Glutamatergic neuron (in vitro differentiated cells): Measurements from ENCODE around the gene ALPP. TPM values are rescaled to one million over a fixed set of nuclear protein-coding genes. Genes with fewer than 3 reads are reported as not detected.
"Not testable (repeated sequence)": the region's sequence is repeated elsewhere in the genome, so short reads cannot be mapped to it uniquely, and the experiment has no call there.

Experiments
- DNase-seq: peaks from one replicate; pipeline ENCODE4 v3.0.0; 2022
- H3K27ac Mint-ChIP-seq: one replicate; pipeline ENCODE4 v1.8.0; 2020; ENCODE audit warnings: mild to moderate bottlenecking, mixed read lengths, inconsistent platforms; ENCODE audit not compliant: unreplicated experiment
- H3K27me3 Mint-ChIP-seq: one replicate; pipeline ENCODE4 v1.8.0; 2020; ENCODE audit warnings: mild to moderate bottlenecking, moderate library complexity, mixed read lengths, inconsistent platforms; ENCODE audit not compliant: unreplicated experiment
- H3K36me3 Mint-ChIP-seq: one replicate; pipeline ENCODE4 v1.8.0; 2020; ENCODE audit warnings: mild to moderate bottlenecking, mixed read lengths, inconsistent platforms; ENCODE audit not compliant: unreplicated experiment
- H3K4me1 Mint-ChIP-seq: one replicate; pipeline ENCODE4 v1.8.0; 2020; ENCODE audit warnings: mild to moderate bottlenecking, low read depth, mixed read lengths, inconsistent platforms; ENCODE audit not compliant: unreplicated experiment
- H3K4me3 Mint-ChIP-seq: one replicate; pipeline ENCODE4 v1.8.0; 2020; ENCODE audit warnings: mild to moderate bottlenecking, mixed read lengths, inconsistent platforms; ENCODE audit not compliant: unreplicated experiment
- H3K9me3 Mint-ChIP-seq: one replicate; pipeline ENCODE4 v1.8.0; 2020; ENCODE audit warnings: mild to moderate bottlenecking, moderate library complexity, mixed read lengths, inconsistent platforms; ENCODE audit not compliant: unreplicated experiment
- CTCF ChIP-seq: fragments of 200-600 bp; sonication (generic); IDR thresholded peaks from one replicate; pipeline ENCODE4 v1.5.0; 2021; ENCODE audit not compliant: partially characterized antibody, unreplicated experiment
- total RNA-seq: library from RNA; stranded (reverse); fragmentation: NEBNext Ultra II Directional; extraction: Animal tissue kit (Norgen Biotek cat#: 25700); gene quantifications from one replicate; pipeline ENCODE4 v1.2.1, GENCODE V29; 2021; ENCODE audit not compliant: unreplicated experiment

The ALPP gene
- total RNA-seq, 1 donor from 2014 or later = 0.34 TPM

- no peaks in the 10 kb centered on the region for H3K4me1 Mint-ChIP-seq
- H3K9me3 Mint-ChIP-seq = peaks cover 2% of the 10 kb centered on the region
- H3K4me3 Mint-ChIP-seq = no peak overlapping the region
- no peak for DNase-seq
- H3K27ac Mint-ChIP-seq = no peak overlapping the region
- TF ChIP-seq CTCF = no peak
- H3K27me3 Mint-ChIP-seq = peaks cover 2% of the 10 kb centered on the region
- no peaks in the 10 kb centered on the region for H3K36me3 Mint-ChIP-seq
Measured at GRCh38 chr2:232400256-232401015, 21.9 kb downstream of the ALPP start.

GRCh38 chr2:232402518-232402917 is 24.0 kb downstream of the ALPP start:
- Mint-ChIP-seq H3K4me3 (no peak overlapping the region), H3K36me3 (no peaks in the 10 kb centered on the region), H3K4me1 (no peaks in the 10 kb centered on the region), H3K27me3 (peaks cover 2% of the 10 kb centered on the region), H3K9me3 (peaks cover 6% of the 10 kb centered on the region), H3K27ac (no peak overlapping the region)
- no peak for TF ChIP-seq CTCF
- no peak for DNase-seq

DNA sequence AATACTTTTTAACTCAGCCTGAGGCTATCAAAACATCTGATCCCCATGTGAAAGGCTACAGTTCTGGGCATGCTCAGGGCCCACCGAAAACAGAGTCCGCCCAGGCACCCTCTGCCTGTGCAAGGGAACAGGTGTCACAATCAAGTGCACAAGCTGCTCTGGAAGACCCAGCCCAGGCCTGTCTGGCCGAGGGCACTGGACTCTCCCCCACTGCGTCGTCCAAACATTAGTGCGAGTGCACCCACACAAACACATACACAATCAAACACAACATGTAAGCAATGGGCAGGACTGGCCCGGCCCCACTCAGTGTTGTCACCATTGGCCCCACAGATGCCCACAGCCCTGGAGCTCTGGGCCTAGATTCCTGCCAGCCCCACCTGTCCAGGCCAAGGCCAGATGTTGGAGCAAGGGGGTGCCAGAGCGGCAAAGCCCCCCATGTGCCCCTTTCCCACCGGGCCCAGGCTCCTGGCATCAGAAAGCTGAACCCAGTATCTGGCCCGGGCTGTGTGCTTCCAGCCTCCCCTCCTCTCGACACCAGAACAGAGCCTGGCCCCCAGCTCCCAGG is 27.5 kb downstream of the ALPP start:
- no peak overlapping the region for H3K4me3 Mint-ChIP-seq
- DNase-seq = no peak

DNA sequence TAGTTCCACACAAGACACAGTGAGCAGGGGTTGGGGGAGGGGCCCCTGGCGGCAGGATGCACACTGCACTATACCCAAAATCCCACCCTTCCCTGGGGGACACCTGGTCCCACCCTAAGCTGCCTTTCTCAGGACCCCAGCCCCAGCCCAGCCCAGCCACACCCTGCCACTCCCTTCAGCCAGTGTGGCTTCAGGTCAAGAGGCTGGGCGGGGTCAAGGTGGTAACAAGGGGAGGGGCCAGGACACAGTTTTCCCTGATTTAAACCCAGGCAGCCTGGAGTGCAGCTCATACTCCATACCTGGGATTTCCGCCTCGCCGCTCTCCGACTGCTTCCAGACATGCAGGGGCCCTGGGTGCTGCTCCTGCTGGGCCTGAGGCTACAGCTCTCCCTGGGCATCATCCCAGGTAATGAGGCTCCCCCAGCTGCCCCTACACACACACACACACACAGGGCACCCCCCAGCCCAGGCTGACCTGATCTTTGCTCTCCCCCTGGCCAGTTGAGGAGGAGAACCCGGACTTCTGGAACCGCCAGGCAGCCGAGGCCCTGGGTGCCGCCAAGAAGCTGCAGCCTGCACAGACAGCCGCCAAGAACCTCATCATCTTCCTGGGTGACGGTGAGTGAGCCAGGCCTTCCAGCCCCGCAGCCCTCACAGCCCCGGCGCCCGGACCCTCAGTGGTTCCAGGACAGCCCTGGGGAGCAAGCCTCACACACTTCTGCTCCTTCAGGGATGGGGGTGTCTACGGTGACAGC is 28.2 kb downstream of the ALPP start, which contains the start of gene ALPG:
Gene ALPG, plus strand, starts transcription at position 289 of the 755 bp plus-strand sequence. Its CDS starts 51 bp downstream, at position 340.
- Mint-ChIP-seq H3K36me3 (no peaks in the 10 kb centered on the region), H3K4me1 (no peaks in the 10 kb centered on the region), H3K4me3 (no peak within 1 kb of the TSS), H3K27me3 (peaks cover 2% of the 10 kb centered on the region), H3K9me3 (peaks cover 4% of the 10 kb centered on the region), H3K27ac (no peak within 1 kb of the TSS)
- DNase-seq = no peak
- no peak for TF ChIP-seq CTCF

More for the DNA sequence above, 27.5 kb downstream of the ALPP start:
- no peaks in the 10 kb centered on the region for H3K36me3 Mint-ChIP-seq
- no peaks in the 10 kb centered on the region for H3K4me1 Mint-ChIP-seq
- H3K27me3 Mint-ChIP-seq = peaks cover 2% of the 10 kb centered on the region
- peaks cover 4% of the 10 kb centered on the region for H3K9me3 Mint-ChIP-seq
- H3K27ac Mint-ChIP-seq = no peak overlapping the region
- TF ChIP-seq CTCF = no peak

- not testable (repeated sequence) for H3K9me3 Mint-ChIP-seq, H3K27me3 Mint-ChIP-seq, DNase-seq, H3K36me3 Mint-ChIP-seq, H3K4me3 Mint-ChIP-seq, H3K27ac Mint-ChIP-seq, H3K4me1 Mint-ChIP-seq
Measured at GRCh38 chr2:232407428-232408150, 29.0 kb downstream of the ALPP start.

- not testable (repeated sequence) for H3K27ac Mint-ChIP-seq, H3K27me3 Mint-ChIP-seq, DNase-seq, H3K36me3 Mint-ChIP-seq, H3K4me1 Mint-ChIP-seq, H3K4me3 Mint-ChIP-seq, H3K9me3 Mint-ChIP-seq
Measured at GRCh38 chr2:232408269-232408668, 29.7 kb downstream of the ALPP start.

DNA sequence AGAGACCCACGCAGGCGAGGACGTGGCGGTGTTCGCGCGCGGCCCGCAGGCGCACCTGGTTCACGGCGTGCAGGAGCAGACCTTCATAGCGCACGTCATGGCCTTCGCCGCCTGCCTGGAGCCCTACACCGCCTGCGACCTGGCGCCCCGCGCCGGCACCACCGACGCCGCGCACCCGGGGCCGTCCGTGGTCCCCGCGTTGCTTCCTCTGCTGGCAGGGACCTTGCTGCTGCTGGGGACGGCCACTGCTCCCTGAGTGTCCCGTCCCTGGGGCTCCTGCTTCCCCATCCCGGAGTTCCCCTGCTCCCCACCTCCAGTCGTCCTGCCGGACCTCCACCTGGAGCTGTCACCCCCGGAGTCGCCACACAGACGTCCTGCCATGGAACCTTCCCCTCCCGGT is 31.1 kb downstream of the ALPP start:
- not testable (repeated sequence) for H3K9me3 Mint-ChIP-seq, H3K4me3 Mint-ChIP-seq, H3K36me3 Mint-ChIP-seq, H3K27me3 Mint-ChIP-seq, H3K27ac Mint-ChIP-seq, H3K4me1 Mint-ChIP-seq, DNase-seq
